ENCODE measurements around the gene SARS2. TPM values are rescaled to one million over a fixed set of nuclear protein-coding genes. Genes with fewer than 3 reads are reported as not detected.

The SARS2 gene
- total and polyA plus RNA-seq, 2 donors from 2014 or later: 30.6 to 34.8 TPM

- H3K27me3 ChIP-seq (ENCODE audit: control insufficient read depth, insufficient read depth, low read length): no peaks in the 10 kb centered on the region
- H3K27ac ChIP-seq (ENCODE audit: low read depth in 2 of 2, low read length in 2 of 2): peak overlapping the region in 1 of 2 donors; percentile 71
- H3K4me1 ChIP-seq (ENCODE audit: control insufficient read depth in 2 of 3, insufficient read depth in 2 of 3, low read depth in 1 of 3, low read length in 3 of 3): peaks cover 0 to 15% (median 15%) of the 10 kb centered on the region in 3 donors
- H3K9me3 ChIP-seq (ENCODE audit: control insufficient read depth in 2 of 3, insufficient read depth in 1 of 3, low read length in 3 of 3): no peaks in the 10 kb centered on the region
- no peak for FAIRE-seq
- no peak for TF ChIP-seq CTCF (IDR thresholded peaks at IDR 0.05; ENCODE audit: borderline replicate concordance, extremely low read depth, insufficient read depth)
- no peak overlapping the region for H3K4me3 ChIP-seq (ENCODE audit: low read length in 3 of 3)
- H3K9ac ChIP-seq (ENCODE audit: low read length in 3 of 3): no peak overlapping the region
- intact Hi-C loops (cut with DNase I): no loop called here
- no peaks in the 10 kb centered on the region for H3K36me3 ChIP-seq (ENCODE audit: control insufficient read depth in 2 of 3, insufficient read depth in 3 of 3, low read length in 3 of 3)
- DNase-seq: peak in 1 of 5 donors; percentile 34
These were observed 23.1 kb upstream of the SARS2 start for GRCh38 chr19:38953677-38954076.

GRCh38 chr19:38952395-38953165 lies 22.0 kb upstream of the SARS2 start:
- peak; percentile 29 to 90 (median 81) for DNase-seq

GRCh38 chr19:38951187-38951586 lies 20.6 kb upstream of the SARS2 start:
- Histone ChIP-seq H3K4me1 (ENCODE audit: control insufficient read depth in 2 of 3, insufficient read depth in 2 of 3, low read depth in 1 of 3, low read length in 3 of 3) (peaks cover 0 to 15% (median 15%) of the 10 kb centered on the region in 3 donors), H3K36me3 (ENCODE audit: control insufficient read depth in 2 of 3, insufficient read depth in 3 of 3, low read length in 3 of 3) (peaks cover 0 to 8% (median 4%) of the 10 kb centered on the region in 3 donors), H3K4me3 (ENCODE audit: low read length in 3 of 3) (no peak overlapping the region), H3K9me3 (ENCODE audit: control insufficient read depth in 2 of 3, insufficient read depth in 1 of 3, low read length in 3 of 3) (no peaks in the 10 kb centered on the region), H3K27ac (ENCODE audit: low read depth in 2 of 2, low read length in 2 of 2) (no peak overlapping the region), H3K27me3 (ENCODE audit: control insufficient read depth, insufficient read depth, low read length) (no peaks in the 10 kb centered on the region), H3K9ac (ENCODE audit: low read length in 3 of 3) (no peak overlapping the region)
- no peak for FAIRE-seq
- no peak for DNase-seq
- intact Hi-C loops (cut with DNase I): no loop called here
- no peak for TF ChIP-seq CTCF (IDR thresholded peaks at IDR 0.05; ENCODE audit: borderline replicate concordance, extremely low read depth, insufficient read depth)

More at GRCh38 chr19:38952395-38953165, 22.0 kb upstream of the SARS2 start:
- intact Hi-C loops (cut with DNase I): no loop called here
- H3K9me3 ChIP-seq (ENCODE audit: control insufficient read depth in 2 of 3, insufficient read depth in 1 of 3, low read length in 3 of 3): no peaks in the 10 kb centered on the region
- no peaks in the 10 kb centered on the region for H3K27me3 ChIP-seq (ENCODE audit: control insufficient read depth, insufficient read depth, low read length)
- H3K9ac ChIP-seq (ENCODE audit: low read length in 3 of 3): peak overlapping the region in 1 of 3 donors; percentile 51
- peaks cover 0 to 15% (median 15%) of the 10 kb centered on the region in 3 donors for H3K4me1 ChIP-seq (ENCODE audit: control insufficient read depth in 2 of 3, insufficient read depth in 2 of 3, low read depth in 1 of 3, low read length in 3 of 3)
- FAIRE-seq: peak; percentile 3
- peak; percentile 35 for TF ChIP-seq CTCF (IDR thresholded peaks at IDR 0.05; ENCODE audit: borderline replicate concordance, extremely low read depth, insufficient read depth)
- H3K27ac ChIP-seq (ENCODE audit: low read depth in 2 of 2, low read length in 2 of 2): peak overlapping the region; percentile 62 to 71
- H3K36me3 ChIP-seq (ENCODE audit: control insufficient read depth in 2 of 3, insufficient read depth in 3 of 3, low read length in 3 of 3): no peaks in the 10 kb centered on the region
- peak overlapping the region in 1 of 3 donors; percentile 37 for H3K4me3 ChIP-seq (ENCODE audit: low read length in 3 of 3)
